Transverse colon (tissue), 4 donors: Measurements from ENCODE around the gene NUMBL. TPM values are rescaled to one million over a fixed set of nuclear protein-coding genes. Genes with fewer than 3 reads are reported as not detected.
"Not testable (repeated sequence)": the region's sequence is repeated elsewhere in the genome, so short reads cannot be mapped to it uniquely, and the experiment has no call there.

Experiments
- DNase-seq: peaks from one replicate; pipeline ENCODE4 v3.0.0-alpha.2; 2019
- H3K27ac ChIP-seq, 4 donors: fragments of 200-600 bp; sonication (generic); 2 replicates each; pipeline ENCODE4 v1.5.1; 2016 to 2018; ENCODE audit warnings: inconsistent platforms in 4 of 4
- H3K27me3 ChIP-seq: fragments of 200-600 bp; sonication (generic); 2 replicates; pipeline ENCODE4 v1.5.1; 2017; ENCODE audit warnings: inconsistent platforms
- H3K36me3 ChIP-seq, 4 donors: fragments of 200-600 bp; sonication (generic); 2 replicates each; pipeline ENCODE4 v1.5.1; 2017 to 2019; ENCODE audit warnings: inconsistent platforms in 4 of 4
- H3K4me1 ChIP-seq, 4 donors: fragments of 200-600 bp; sonication (generic); 2 replicates each; pipeline ENCODE4 v1.5.1; 2017 to 2020; ENCODE audit warnings: inconsistent platforms in 4 of 4
- H3K4me3 ChIP-seq, 4 donors: fragments of 200-600 bp; sonication (generic); 1 replicate in 1 of 4; 2 replicates in 3 of 4; pipeline versions ENCODE4 v1.5.1 to v1.6.1; 2017 to 2019; ENCODE audit warnings: inconsistent platforms in 4 of 4
- H3K9me3 ChIP-seq, 2 donors: fragments of 200-600 bp; sonication (generic); 2 replicates each; pipeline ENCODE4 v1.5.1; 2017 to 2019; ENCODE audit warnings: inconsistent platforms in 2 of 2
- EP300 ChIP-seq: sonication (generic); formaldehyde crosslinking; IDR thresholded peaks from one replicate; pipeline ENCODE4 v1.6.1; 2017; ENCODE audit warnings: antibody characterized with exemption, low read depth
- POLR2A ChIP-seq: fragments of 450-650 bp; IDR thresholded peaks from one replicate; pipeline ENCODE4 v1.6.1; 2016; ENCODE audit warnings: antibody characterized with exemption, mild to moderate bottlenecking, moderate library complexity
- POLR2AphosphoS5 ChIP-seq, 3 donors: sonication (generic); formaldehyde crosslinking; IDR thresholded peaks; one replicate each; pipeline ENCODE4 v1.6.1; 2016; ENCODE audit warnings: antibody characterized with exemption in 3 of 3
- WGBS, 2 donors: methylation state at CpG; one replicate each; pipeline ENCODE4 v1.1.5; 2018; ENCODE audit warnings: low coverage in 1 of 2; 5-methylcytosine and 5-hydroxymethylcytosine counted together
- in situ Hi-C, 4 donors: fragments of 200-750 bp; cut with MboI; loops; one replicate each; pipeline versions ENCODE4 v1.15.0 to v1.15.1; 2017; ENCODE audit warnings: low sequenced_read_pairs in 3 of 4, low pct_ligation_motif_present in 1 of 4, low pct_unique_long_range_greater_than_20kb in 1 of 4
- intact Hi-C: fragments of 100-400 bp; cut with DNase I; formaldehyde crosslinking; loops from one replicate; pipeline ENCODE4 v1.15.1; 2023; ENCODE audit warnings: low total_unique reads
- total RNA-seq, 4 donors: library from RNA; depleted of rRNA; stranded (reverse); fragments of >200 nt; gene quantifications; one replicate each; pipeline ENCODE4 v1.1.0, GENCODE V29; 2016
- TF ChIP-seq, protein P1 (sequence below), 5 experiments: fragments of 200-600 bp in 3 of 5; fragments of 450-650 bp in 2 of 5; sonication (generic) in 3 of 5; IDR thresholded peaks; 1 replicate in 2 of 5; 2 replicates in 3 of 5; pipeline ENCODE4 v1.5.1; 2016 to 2017; ENCODE audit warnings: antibody characterized with exemption in 5 of 5, inconsistent platforms in 3 of 5, mild to moderate bottlenecking in 2 of 5, moderate library complexity in 1 of 5

Gene NUMBL
- total RNA-seq, 4 donors from 2014 or later: 9.0 to 44.9 (median 20.4) TPM

DNA sequence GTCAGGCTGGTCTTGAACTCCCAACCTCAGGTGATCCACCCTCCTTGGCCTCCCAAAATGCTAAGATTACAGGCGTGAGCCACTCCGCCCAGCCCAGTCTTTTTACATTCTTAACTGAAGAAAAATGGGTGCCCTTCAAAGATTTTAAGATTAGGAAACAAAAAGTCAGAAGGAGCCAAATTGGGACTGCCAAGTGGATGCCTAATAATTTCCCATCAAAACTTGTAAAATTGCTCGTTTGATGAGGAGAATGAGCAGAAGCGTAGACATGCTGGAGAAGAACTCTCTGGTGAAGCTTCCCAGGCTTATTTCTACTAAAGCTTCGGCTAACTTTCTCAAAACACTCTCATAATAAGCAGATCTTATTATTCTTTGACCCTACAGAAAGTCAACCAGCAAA lies 31.3 kb downstream of the NUMBL start:
- Histone ChIP-seq H3K9me3 (no peaks in the 10 kb centered on the region), H3K36me3 (no peaks in the 10 kb centered on the region), H3K27ac (peak overlapping the region in 1 of 4 donors; percentile 23), H3K4me1 (peaks cover 7 to 14% (median 11%) of the 10 kb centered on the region in 4 donors), H3K27me3 (no peaks in the 10 kb centered on the region), H3K4me3 (no peak overlapping the region)
- intact Hi-C loops (no loop called here), in situ Hi-C loops (loop anchor here in 1 of 4 donors (25.0 kb wide), 2 partner anchors 478 to 603 kb away; partner anchors contain the start of gene HNRNPUL1)
- WGBS, 2 donors: 87 to 93% methylated on average over 5 of the region's 5 CpGs
- no peak for DNase-seq
- TF ChIP-seq, protein P1, sequence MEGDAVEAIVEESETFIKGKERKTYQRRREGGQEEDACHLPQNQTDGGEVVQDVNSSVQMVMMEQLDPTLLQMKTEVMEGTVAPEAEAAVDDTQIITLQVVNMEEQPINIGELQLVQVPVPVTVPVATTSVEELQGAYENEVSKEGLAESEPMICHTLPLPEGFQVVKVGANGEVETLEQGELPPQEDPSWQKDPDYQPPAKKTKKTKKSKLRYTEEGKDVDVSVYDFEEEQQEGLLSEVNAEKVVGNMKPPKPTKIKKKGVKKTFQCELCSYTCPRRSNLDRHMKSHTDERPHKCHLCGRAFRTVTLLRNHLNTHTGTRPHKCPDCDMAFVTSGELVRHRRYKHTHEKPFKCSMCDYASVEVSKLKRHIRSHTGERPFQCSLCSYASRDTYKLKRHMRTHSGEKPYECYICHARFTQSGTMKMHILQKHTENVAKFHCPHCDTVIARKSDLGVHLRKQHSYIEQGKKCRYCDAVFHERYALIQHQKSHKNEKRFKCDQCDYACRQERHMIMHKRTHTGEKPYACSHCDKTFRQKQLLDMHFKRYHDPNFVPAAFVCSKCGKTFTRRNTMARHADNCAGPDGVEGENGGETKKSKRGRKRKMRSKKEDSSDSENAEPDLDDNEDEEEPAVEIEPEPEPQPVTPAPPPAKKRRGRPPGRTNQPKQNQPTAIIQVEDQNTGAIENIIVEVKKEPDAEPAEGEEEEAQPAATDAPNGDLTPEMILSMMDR (IDR thresholded peaks at IDR 0.05): no peak
- no peak for TF ChIP-seq EP300
- no peak for TF ChIP-seq POLR2AphosphoS5 (IDR thresholded peaks at IDR 0.05)
- no peak for TF ChIP-seq POLR2A

DNA sequence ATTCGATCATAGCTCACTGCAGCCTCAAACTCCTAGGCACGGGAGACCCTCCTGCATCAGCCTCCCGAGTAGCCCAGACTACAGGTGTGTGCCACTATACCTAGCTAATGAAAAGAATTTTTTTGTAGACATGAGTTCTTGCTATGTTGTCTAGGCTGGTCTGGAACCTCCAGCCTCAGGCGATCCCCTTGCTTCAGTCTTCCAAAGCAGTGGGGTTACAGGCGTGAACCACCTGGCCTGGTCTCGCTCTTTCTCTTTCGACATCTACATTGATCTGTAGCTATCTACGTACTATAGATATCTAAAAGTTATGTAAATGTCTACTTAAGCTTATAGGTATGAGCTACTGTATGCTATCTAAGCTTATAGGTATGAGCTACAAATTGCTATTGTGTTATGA lies 32.4 kb downstream of the NUMBL start:
- Histone ChIP-seq H3K27ac (no peak overlapping the region), H3K27me3 (no peaks in the 10 kb centered on the region), H3K36me3 (no peaks in the 10 kb centered on the region), H3K9me3 (no peaks in the 10 kb centered on the region), H3K4me3 (no peak overlapping the region), H3K4me1 (peaks cover 0 to 5% (median 4%) of the 10 kb centered on the region in 4 donors)
- in situ Hi-C loops: loop anchor here in 1 of 4 donors (25.0 kb wide), 2 partner anchors 479 to 604 kb away; partner anchors contain the start of gene HNRNPUL1
- intact Hi-C loops: no loop called here
- no peak for TF ChIP-seq POLR2A
- 88 to 100% methylated on average over 1 to 8 of the region's 8 CpGs for WGBS, 2 donors
- no peak for DNase-seq

DNA sequence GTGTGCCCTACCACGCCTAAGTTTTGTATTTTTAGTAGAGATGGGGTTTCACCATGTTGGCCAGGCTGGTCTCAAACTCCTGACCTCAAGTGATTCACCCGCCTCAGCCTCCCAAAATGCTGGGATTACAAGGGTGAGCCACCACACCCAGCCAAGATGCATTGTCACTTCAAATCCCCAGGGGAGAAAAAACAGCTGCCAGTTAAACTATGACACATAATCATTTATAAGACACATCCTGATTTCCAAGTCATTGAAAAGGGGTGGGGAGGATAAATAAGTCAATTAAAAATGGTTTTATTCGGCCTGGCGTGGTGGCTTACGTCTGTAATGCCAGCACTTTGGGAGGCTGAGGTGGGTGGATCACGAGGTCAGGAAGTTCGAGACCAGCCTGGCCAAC lies 34.8 kb downstream of the NUMBL start:
- intact Hi-C loops, DNase-seq, H3K4me3 ChIP-seq, H3K9me3 ChIP-seq, H3K27me3 ChIP-seq, H3K36me3 ChIP-seq, H3K27ac ChIP-seq, H3K4me1 ChIP-seq: not testable (repeated sequence)
- in situ Hi-C loops: loop anchor here in 1 of 4 donors (25.0 kb wide), 2 partner anchors 482 to 607 kb away; partner anchors contain the start of gene HNRNPUL1
- 73% methylated on average over 7 of the region's 7 CpGs for WGBS, 2 donors

DNA sequence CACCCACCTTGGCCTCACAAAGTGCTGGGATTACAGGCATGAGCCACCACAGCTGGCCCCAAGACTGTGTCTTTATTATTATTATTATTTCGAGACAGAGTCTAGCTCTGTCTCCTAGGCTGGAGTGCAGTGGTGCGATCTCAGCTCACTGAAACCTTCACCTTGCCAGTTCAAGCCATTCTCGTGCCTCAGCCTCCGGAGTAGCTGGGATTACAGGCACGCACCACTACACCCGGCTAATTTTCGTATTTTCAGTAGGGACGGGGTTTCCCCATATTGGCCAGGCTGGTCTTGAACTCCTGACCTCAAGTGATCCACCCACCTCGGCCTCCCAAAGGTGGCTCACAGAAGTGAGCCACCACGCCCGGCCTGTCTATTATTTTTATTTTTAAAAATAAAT lies 38.1 kb downstream of the NUMBL start:
- WGBS, 2 donors: 75 to 79% methylated on average over 10 to 11 of the region's 11 CpGs
- peak overlapping the region in 2 of 4 donors; percentile 19 to 72 for H3K27ac ChIP-seq
- H3K27me3 ChIP-seq, H3K4me1 ChIP-seq, DNase-seq, H3K36me3 ChIP-seq, H3K9me3 ChIP-seq, H3K4me3 ChIP-seq, intact Hi-C loops: not testable (repeated sequence)
- in situ Hi-C loops: loop anchor here in 1 of 4 donors (25.0 kb wide), 2 partner anchors 485 to 610 kb away; partner anchors contain the start of gene HNRNPUL1

DNA sequence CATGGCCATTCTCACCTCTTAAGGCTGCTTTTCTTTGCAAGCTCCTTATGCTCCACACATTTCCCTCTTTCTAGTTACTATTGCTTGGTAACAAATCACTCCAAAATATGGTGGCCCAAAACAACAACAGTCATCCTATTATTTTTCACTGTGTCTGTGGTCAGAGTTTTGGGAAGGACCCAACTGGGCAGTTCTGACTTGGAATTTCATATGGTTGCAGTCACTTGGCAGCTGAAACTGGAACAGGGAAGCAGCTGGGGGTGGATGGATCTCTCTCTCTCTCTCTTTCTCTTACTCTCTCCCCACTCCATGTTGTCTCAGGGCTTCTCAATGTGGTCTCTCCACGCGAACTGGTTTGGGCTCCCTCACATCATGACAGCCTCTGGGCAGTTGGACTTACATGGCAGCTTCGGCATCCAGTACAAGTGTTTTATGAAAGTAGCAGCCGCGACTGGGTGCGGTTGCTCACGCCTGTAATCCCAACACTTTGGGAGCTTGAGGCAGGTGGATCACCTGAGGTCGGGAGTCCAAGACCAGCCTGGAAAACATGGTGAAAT lies 39.6 kb downstream of the NUMBL start:
- peaks cover 0 to 19% (median 10%) of the 10 kb centered on the region in 4 donors for H3K4me1 ChIP-seq
- no peaks in the 10 kb centered on the region for H3K9me3 ChIP-seq
- no peaks in the 10 kb centered on the region for H3K27me3 ChIP-seq
- no peaks in the 10 kb centered on the region for H3K36me3 ChIP-seq
- TF ChIP-seq POLR2AphosphoS5 (IDR thresholded peaks at IDR 0.05): peak in 1 of 3 donors; percentile 34
- TF ChIP-seq POLR2A: no peak
- in situ Hi-C loops: loop anchor here in 1 of 4 donors (25.0 kb wide), 2 partner anchors 486 to 611 kb away; partner anchors contain the start of gene HNRNPUL1
- WGBS, 2 donors: 80% methylated on average over 8 of the region's 8 CpGs; no CpG with 5 or more reads in 1 of the 2 donors
- no peak for DNase-seq
- intact Hi-C loops: no loop called here
- peak overlapping the region; percentile 28 to 72 (median 53) for H3K27ac ChIP-seq
- H3K4me3 ChIP-seq: no peak overlapping the region

DNA sequence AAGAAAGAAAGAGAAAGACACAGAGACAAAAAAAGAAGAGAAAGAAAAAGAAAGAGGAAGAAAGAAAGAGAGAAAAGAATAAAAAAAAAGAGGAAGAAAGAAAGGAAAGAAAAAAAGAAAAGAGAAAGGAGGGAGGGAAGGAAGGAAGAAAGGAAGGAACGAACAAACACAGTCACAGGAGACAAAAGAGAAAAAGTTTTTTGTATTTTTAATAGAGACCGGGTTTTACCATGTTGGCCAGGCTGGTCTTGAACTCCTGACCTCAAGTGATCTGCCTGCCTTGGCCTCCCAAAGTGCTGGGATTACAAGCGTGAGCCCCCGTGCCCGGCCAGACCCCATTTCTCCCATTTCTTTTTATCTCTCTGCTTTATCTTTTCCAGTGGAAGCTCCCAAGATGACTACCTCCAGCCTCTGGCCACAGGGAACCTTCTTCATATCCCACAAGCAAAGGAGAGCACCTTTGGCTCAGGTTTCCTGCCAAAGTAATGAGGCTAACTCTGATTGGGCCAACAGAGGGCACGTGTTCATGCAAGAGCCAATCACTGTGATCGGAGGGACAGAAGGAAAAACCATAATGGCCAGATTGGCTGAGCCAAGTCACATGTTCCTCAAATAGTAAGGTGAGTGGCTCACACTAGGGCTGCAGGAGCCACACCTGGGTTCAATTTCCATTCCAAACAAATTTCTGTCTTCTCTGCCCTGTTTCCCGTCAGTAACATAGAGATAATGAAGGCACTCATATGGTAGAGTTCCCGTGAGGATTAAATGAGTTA lies 40.4 kb downstream of the NUMBL start:
- H3K4me3 ChIP-seq, DNase-seq, H3K27me3 ChIP-seq, H3K9me3 ChIP-seq, intact Hi-C loops, H3K36me3 ChIP-seq: not testable (repeated sequence)
- 81 to 100% methylated on average over 4 to 9 of the region's 9 CpGs for WGBS, 2 donors
- peak overlapping the region; percentile 22 to 72 (median 38) for H3K27ac ChIP-seq
- peaks cover 0 to 23% (median 12%) of the 10 kb centered on the region in 4 donors for H3K4me1 ChIP-seq
- in situ Hi-C loops: loop anchor here in 1 of 4 donors (25.0 kb wide), 2 partner anchors 487 to 612 kb away; partner anchors contain the start of gene HNRNPUL1
